CD14-positive monocyte (primary cell): ENCODE results near the gene RERE. TPM values are rescaled to one million over a fixed set of nuclear protein-coding genes. Genes with fewer than 3 reads are reported as not detected.

Experiments
- DNase-seq, 3 donors: peaks; one replicate each; pipeline ENCODE4 v3.0.0-alpha.2; 2011 to 2022
- H2AFZ ChIP-seq: 2 replicates; pipeline ENCODE4 v1.6.0; 2012; ENCODE audit warnings: mild to moderate bottlenecking, low read depth, low read length, inconsistent platforms; ENCODE audit not compliant: insufficient read depth, poor library complexity, severe bottlenecking
- H3K27ac ChIP-seq, 2 donors: 1 replicate in 1 of 2; 2 replicates in 1 of 2; pipeline ENCODE4 v1.5.1; 2012 to 2013; ENCODE audit warnings: low read length in 2 of 2, control low read depth in 1 of 2, inconsistent platforms in 1 of 2, low read depth in 1 of 2, mild to moderate bottlenecking in 1 of 2
- H3K27me3 ChIP-seq, 2 donors: one replicate each; pipeline versions ENCODE4 v1.6.0 to v1.6.1; 2011 to 2013; ENCODE audit warnings: low read length in 2 of 2; ENCODE audit not compliant: control insufficient read depth in 2 of 2, insufficient read depth in 2 of 2
- H3K36me3 ChIP-seq, 2 donors: replicated peaks in 1 of 2; 1 replicate in 1 of 2; 2 replicates in 1 of 2; pipeline versions ENCODE4 v1.5.1 to v1.6.1; 2012 to 2013; ENCODE audit warnings: low read length in 2 of 2, control low read depth in 1 of 2, inconsistent platforms in 1 of 2, mild to moderate bottlenecking in 1 of 2; ENCODE audit not compliant: insufficient read depth in 2 of 2, control insufficient read depth in 1 of 2
- H3K4me1 ChIP-seq, 2 donors: 1 replicate in 1 of 2; 2 replicates in 1 of 2; pipeline versions ENCODE4 v1.5.1 to v1.6.1; 2012 to 2013; ENCODE audit warnings: low read length in 2 of 2, control low read depth in 1 of 2, inconsistent platforms in 1 of 2, mild to moderate bottlenecking in 1 of 2, moderate library complexity in 1 of 2; ENCODE audit not compliant: insufficient read depth in 2 of 2, control insufficient read depth in 1 of 2
- H3K4me2 ChIP-seq: replicated peaks from 2 replicates; pipeline ENCODE3; 2012; ENCODE audit warnings: low read length, moderate library complexity, mild to moderate bottlenecking; ENCODE audit not compliant: poor library complexity, severe bottlenecking; ENCODE audit errors: extremely low read depth
- H3K4me3 ChIP-seq, 3 experiments: fragments of 200-600 bp in 1 of 3; sonication (generic) in 1 of 3; replicated peaks in 1 of 3; 1 replicate in 2 of 3; 2 replicates in 1 of 3; pipeline ENCODE4 v1.5.1; 2011 to 2013; ENCODE audit warnings: low read length in 3 of 3, mild to moderate bottlenecking in 3 of 3, control low read depth in 2 of 3, low read depth in 2 of 3, inconsistent platforms in 1 of 3, moderate library complexity in 1 of 3
- H3K79me2 ChIP-seq: 2 replicates; pipeline ENCODE4 v1.6.0; 2012; ENCODE audit warnings: mild to moderate bottlenecking, control low read depth, inconsistent platforms, low read length, moderate library complexity; ENCODE audit not compliant: insufficient read depth
- H3K9ac ChIP-seq: 2 replicates; pipeline ENCODE4 v1.6.0; 2017; ENCODE audit warnings: low read length, mild to moderate bottlenecking; ENCODE audit not compliant: insufficient read depth, poor library complexity, severe bottlenecking
- H3K9me3 ChIP-seq, 2 donors: replicated peaks in 1 of 2; 1 replicate in 1 of 2; 2 replicates in 1 of 2; pipeline versions ENCODE4 v1.5.1 to v1.6.1; 2012 to 2013; ENCODE audit warnings: low read length in 2 of 2, control low read depth in 1 of 2; ENCODE audit not compliant: control insufficient read depth in 1 of 2, insufficient read depth in 1 of 2
- H4K20me1 ChIP-seq: 2 replicates; pipeline ENCODE4 v1.6.0; 2012; ENCODE audit warnings: mild to moderate bottlenecking, low read length, control low read depth, moderate library complexity; ENCODE audit not compliant: insufficient read depth
- H3K27ac Mint-ChIP-seq, 7 donors: one replicate each; pipeline ENCODE4 v1.8.0; 2020; ENCODE audit warnings: mild to moderate bottlenecking in 7 of 7, mixed read lengths in 7 of 7, moderate library complexity in 6 of 7, inconsistent platforms in 2 of 7
- H3K27me3 Mint-ChIP-seq, 3 donors: one replicate each; pipeline ENCODE4 v1.8.0; 2021 to 2022; ENCODE audit warnings: low read depth in 3 of 3, mild to moderate bottlenecking in 3 of 3, mixed read lengths in 3 of 3, moderate library complexity in 3 of 3, inconsistent platforms in 1 of 3
- H3K36me3 Mint-ChIP-seq, 2 donors: one replicate each; pipeline ENCODE4 v1.8.0; 2020; ENCODE audit warnings: mixed read lengths in 2 of 2, inconsistent platforms in 1 of 2, mild to moderate bottlenecking in 1 of 2
- H3K4me1 Mint-ChIP-seq: one replicate; pipeline ENCODE4 v1.8.0; 2020; ENCODE audit warnings: mild to moderate bottlenecking, mixed read lengths
- H3K4me3 Mint-ChIP-seq, 2 donors: one replicate each; pipeline ENCODE4 v1.8.0; 2020; ENCODE audit warnings: mild to moderate bottlenecking in 2 of 2, mixed read lengths in 2 of 2, moderate library complexity in 1 of 2
- H3K9me3 Mint-ChIP-seq, 7 donors: one replicate each; pipeline ENCODE4 v1.8.0; 2020 to 2022; ENCODE audit warnings: mixed read lengths in 7 of 7, mild to moderate bottlenecking in 6 of 7, moderate library complexity in 6 of 7, inconsistent platforms in 2 of 7
- WGBS: methylation state at CpG from one replicate; pipeline ENCODE4 v1.1.5; 2013; ENCODE audit warnings: missing lambda C conversion rate; ENCODE audit not compliant: insufficient coverage; 5-methylcytosine and 5-hydroxymethylcytosine counted together
- intact Hi-C, 2 donors: fragments of 100-400 bp; cut with micrococcal nuclease; formaldehyde crosslinking; loops; one replicate each; pipeline versions ENCODE4 v1.15.0 to v1.15.1; 2023
- polyA plus RNA-seq, 3 donors: library from polyadenylated mRNA; depleted of rRNA in 1 of 3; unstranded in 2 of 3; stranded (reverse) in 1 of 3; fragments of 300-500 nt in 2 of 3; fragments of >200 nt in 1 of 3; fragmentation: Illumina TruSeq in 2 of 3; gene quantifications; 1 replicate in 2 of 3; 2 replicates in 1 of 3; pipeline ENCODE4 v1.2.3, GENCODE V29; 2012 to 2021
- TF ChIP-seq, protein P1 (sequence below): fragments of 200-600 bp; IDR thresholded peaks from one replicate; pipeline ENCODE4 v1.8.0; 2022; ENCODE audit warnings: antibody characterized with exemption, mild to moderate bottlenecking

RERE gene
- polyA plus RNA-seq, 3 donors: 1.2 to 19.4 (median 3.8) TPM

DNA sequence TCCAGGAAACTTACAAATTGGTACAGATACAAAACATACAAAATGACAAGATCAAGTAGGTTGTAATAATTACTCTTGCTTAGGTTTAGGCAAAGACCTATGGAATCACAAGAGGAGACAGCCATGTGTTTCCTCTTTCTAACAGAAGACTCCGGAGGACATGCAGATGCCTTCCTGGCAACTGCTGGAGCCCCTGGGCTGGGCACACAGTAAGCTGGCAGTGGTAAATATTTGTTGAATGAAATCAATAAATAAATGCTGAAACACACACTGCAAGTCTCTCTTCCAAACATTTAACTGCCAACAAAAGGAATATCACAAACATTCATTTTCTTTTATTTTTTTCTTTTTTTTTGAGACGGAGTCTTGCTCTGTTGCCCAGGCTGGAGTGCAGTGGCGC, 350.1 kb downstream of the RERE start:
- Histone ChIP-seq H3K4me2 (no peak overlapping the region), H3K79me2 (no peaks in the 10 kb centered on the region), H3K9ac (no peak overlapping the region), H3K4me3 (no peak overlapping the region), H3K27me3 (no peaks in the 10 kb centered on the region), H3K9me3 (no peaks in the 10 kb centered on the region), H3K4me1 (peaks cover 13 to 17% of the 10 kb centered on the region in 2 donors), H3K27ac (no peak overlapping the region), H3K36me3 (peaks cover 4 to 19% of the 10 kb centered on the region in 2 donors), H2AFZ (no peak overlapping the region), H4K20me1 (no peaks in the 10 kb centered on the region)
- Mint-ChIP-seq H3K27me3 (peaks cover 0 to 1% (median 0%) of the 10 kb centered on the region in 3 donors), H3K36me3 (peaks cover 17 to 22% of the 10 kb centered on the region in 2 donors), H3K27ac (no peak overlapping the region), H3K4me3 (no peak overlapping the region), H3K4me1 (peaks cover 30% of the 10 kb centered on the region), H3K9me3 (no peaks in the 10 kb centered on the region)
- WGBS: 100% methylated on average over 1 of the region's 3 CpGs
- DNase-seq: no peak
- intact Hi-C loops: no loop called here
- TF ChIP-seq, protein P1, sequence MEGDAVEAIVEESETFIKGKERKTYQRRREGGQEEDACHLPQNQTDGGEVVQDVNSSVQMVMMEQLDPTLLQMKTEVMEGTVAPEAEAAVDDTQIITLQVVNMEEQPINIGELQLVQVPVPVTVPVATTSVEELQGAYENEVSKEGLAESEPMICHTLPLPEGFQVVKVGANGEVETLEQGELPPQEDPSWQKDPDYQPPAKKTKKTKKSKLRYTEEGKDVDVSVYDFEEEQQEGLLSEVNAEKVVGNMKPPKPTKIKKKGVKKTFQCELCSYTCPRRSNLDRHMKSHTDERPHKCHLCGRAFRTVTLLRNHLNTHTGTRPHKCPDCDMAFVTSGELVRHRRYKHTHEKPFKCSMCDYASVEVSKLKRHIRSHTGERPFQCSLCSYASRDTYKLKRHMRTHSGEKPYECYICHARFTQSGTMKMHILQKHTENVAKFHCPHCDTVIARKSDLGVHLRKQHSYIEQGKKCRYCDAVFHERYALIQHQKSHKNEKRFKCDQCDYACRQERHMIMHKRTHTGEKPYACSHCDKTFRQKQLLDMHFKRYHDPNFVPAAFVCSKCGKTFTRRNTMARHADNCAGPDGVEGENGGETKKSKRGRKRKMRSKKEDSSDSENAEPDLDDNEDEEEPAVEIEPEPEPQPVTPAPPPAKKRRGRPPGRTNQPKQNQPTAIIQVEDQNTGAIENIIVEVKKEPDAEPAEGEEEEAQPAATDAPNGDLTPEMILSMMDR: no peak

DNA sequence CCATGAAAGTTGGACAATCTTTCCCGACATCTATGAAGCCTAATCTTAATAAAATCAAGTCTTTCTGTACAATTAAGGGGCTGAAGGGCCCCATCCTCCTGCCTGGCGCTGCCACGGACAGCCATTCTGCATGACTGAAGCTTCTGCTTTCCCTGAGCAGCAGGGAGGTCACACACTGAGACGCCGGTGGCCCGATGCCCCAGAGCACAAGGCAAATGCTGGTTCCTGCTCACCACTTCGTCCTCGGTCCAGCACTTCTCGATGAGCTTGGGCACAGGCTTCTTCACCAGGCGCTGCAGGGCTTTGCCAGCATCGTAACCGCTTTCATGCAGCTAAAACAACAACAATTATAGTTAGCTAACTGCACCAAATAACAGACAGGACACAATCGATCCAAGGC, 351.7 kb downstream of the RERE start:
- Histone ChIP-seq H3K9me3 (no peaks in the 10 kb centered on the region), H3K4me1 (peaks cover 13 to 17% of the 10 kb centered on the region in 2 donors), H3K27me3 (no peaks in the 10 kb centered on the region), H3K27ac (no peak overlapping the region), H3K4me3 (no peak overlapping the region), H3K79me2 (no peaks in the 10 kb centered on the region), H2AFZ (no peak overlapping the region), H3K36me3 (peaks cover 4 to 22% of the 10 kb centered on the region in 2 donors), H4K20me1 (no peaks in the 10 kb centered on the region), H3K4me2 (no peak overlapping the region), H3K9ac (no peak overlapping the region)
- Mint-ChIP-seq H3K27ac (no peak overlapping the region), H3K36me3 (peaks cover 25 to 29% of the 10 kb centered on the region in 2 donors), H3K4me3 (no peak overlapping the region), H3K4me1 (peaks cover 30% of the 10 kb centered on the region), H3K27me3 (no peaks in the 10 kb centered on the region), H3K9me3 (no peaks in the 10 kb centered on the region)
- WGBS: 63% methylated on average over 12 of the region's 13 CpGs
- TF ChIP-seq, protein P1: no peak
- intact Hi-C loops: no loop called here
- no peak for DNase-seq
